Measurements from ENCODE around the gene HAL. TPM values are rescaled to one million over a fixed set of nuclear protein-coding genes. Genes with fewer than 3 reads are reported as not detected.

HAL gene
- polyA plus RNA-seq, 1 donor (not counting 4 experiments of a cell fraction or from before 2014, with no cell fraction given), result 0.51 TPM

GRCh38 chr12:96000858-96001257 lies 4.7 kb upstream of the HAL start:
- Histone ChIP-seq H4K20me1 (ENCODE audit: control insufficient read depth, extremely low read depth, insufficient read depth, low read length) (peaks cover 3% of the 10 kb centered on the region), H3K79me2 (ENCODE audit: control insufficient read depth, insufficient read depth, low read length) (no peaks in the 10 kb centered on the region), H3K4me2 (ENCODE audit: control insufficient read depth, extremely low read depth, insufficient read depth, low read depth, low read length) (no peak overlapping the region), H3K27me3 (ENCODE audit: control insufficient read depth, extremely low read depth, insufficient read depth, low read length) (no peaks in the 10 kb centered on the region), H3K4me1 (ENCODE audit: control insufficient read depth, extremely low read depth, insufficient read depth, low read length) (no peaks in the 10 kb centered on the region), H3K9ac (ENCODE audit: control insufficient read depth, extremely low read depth, insufficient read depth, low read length) (no peak overlapping the region), H3K9me3 (ENCODE audit: control insufficient read depth, low read depth, low read length) (no peaks in the 10 kb centered on the region), H3K4me3 (ENCODE audit: control insufficient read depth in 2 of 3, extremely low read depth in 1 of 3, insufficient read depth in 2 of 3, low read depth in 1 of 3, low read length in 3 of 3) (no peak overlapping the region), H2AFZ (ENCODE audit: control insufficient read depth, low read length) (no peak overlapping the region), H3K9me1 (ENCODE audit: control insufficient read depth, extremely low read depth, insufficient read depth, low read length) (no peaks in the 10 kb centered on the region), H3K36me3 (ENCODE audit: control insufficient read depth in 2 of 2, extremely low read depth in 1 of 2, insufficient read depth in 2 of 2, low read length in 2 of 2) (peaks cover 0 to 17% of the 10 kb centered on the region in 2 experiments), H3K27ac (ENCODE audit: control insufficient read depth, insufficient read depth, low read length) (no peak overlapping the region)
- DNase-seq (ENCODE audit: low read depth, low spot score) (no peak), FAIRE-seq (no peak)
- dilution Hi-C loops (cut with MboI; ENCODE audit: extremely low pct_ligation_motif_present, low sequenced_read_pairs), result no loop called here
- TF ChIP-seq EZH2 (IDR thresholded peaks at IDR 0.05; ENCODE audit: low read length) (no peak), CTCF (optimal IDR thresholded peaks at IDR 0.05 in 1 of 3, IDR thresholded peaks at IDR 0.05 in 1 of 3, conservative IDR thresholded peaks at IDR 0.05 in 1 of 3; ENCODE audit: extremely low read depth in 1 of 3, insufficient read depth in 2 of 3, low read length in 3 of 3) (no peak)

GRCh38 chr12:95999484-95999883 lies 3.3 kb upstream of the HAL start:
- FAIRE-seq (no peak), DNase-seq (ENCODE audit: low read depth, low spot score) (no peak)
- H3K4me1 ChIP-seq (ENCODE audit: control insufficient read depth, extremely low read depth, insufficient read depth, low read length), result no peaks in the 10 kb centered on the region
- no peak overlapping the region for H3K4me2 ChIP-seq (ENCODE audit: control insufficient read depth, extremely low read depth, insufficient read depth, low read depth, low read length)
- H3K9me1 ChIP-seq (ENCODE audit: control insufficient read depth, extremely low read depth, insufficient read depth, low read length), result no peaks in the 10 kb centered on the region
- no peak for TF ChIP-seq EZH2 (IDR thresholded peaks at IDR 0.05; ENCODE audit: low read length)
- no peak for TF ChIP-seq CTCF (optimal IDR thresholded peaks at IDR 0.05 in 1 of 3, IDR thresholded peaks at IDR 0.05 in 1 of 3, conservative IDR thresholded peaks at IDR 0.05 in 1 of 3; ENCODE audit: extremely low read depth in 1 of 3, insufficient read depth in 2 of 3, low read length in 3 of 3)
- H3K9ac ChIP-seq (ENCODE audit: control insufficient read depth, extremely low read depth, insufficient read depth, low read length), result no peak overlapping the region
- dilution Hi-C loops (cut with MboI; ENCODE audit: extremely low pct_ligation_motif_present, low sequenced_read_pairs), result no loop called here
- H3K79me2 ChIP-seq (ENCODE audit: control insufficient read depth, insufficient read depth, low read length), result no peaks in the 10 kb centered on the region
- no peaks in the 10 kb centered on the region for H3K9me3 ChIP-seq (ENCODE audit: control insufficient read depth, low read depth, low read length)
- H2AFZ ChIP-seq (ENCODE audit: control insufficient read depth, low read length), result no peak overlapping the region
- H4K20me1 ChIP-seq (ENCODE audit: control insufficient read depth, extremely low read depth, insufficient read depth, low read length), result peaks cover 3% of the 10 kb centered on the region
- H3K4me3 ChIP-seq (ENCODE audit: control insufficient read depth in 2 of 3, extremely low read depth in 1 of 3, insufficient read depth in 2 of 3, low read depth in 1 of 3, low read length in 3 of 3), result no peak overlapping the region
- H3K27ac ChIP-seq (ENCODE audit: control insufficient read depth, insufficient read depth, low read length), result no peak overlapping the region
- no peaks in the 10 kb centered on the region for H3K27me3 ChIP-seq (ENCODE audit: control insufficient read depth, extremely low read depth, insufficient read depth, low read length)
- H3K36me3 ChIP-seq (ENCODE audit: control insufficient read depth in 2 of 2, extremely low read depth in 1 of 2, insufficient read depth in 2 of 2, low read length in 2 of 2), result peaks cover 0 to 12% of the 10 kb centered on the region in 2 experiments
